ENCODE data around the gene ADAM33.
A peak's percentile ranks its signal among the peaks of the same experiment; 100 is the strongest.

The ADAM33 gene

GRCh38 chr20:3687655-3688054, 5.8 kb upstream of the ADAM33 start:
- no peak overlapping the region for H3K4me3 ChIP-seq (replicated peaks; ENCODE audit: low read depth, low read length)
- DNase-seq (ENCODE audit: low read depth) = peak; percentile 75
- TF ChIP-seq CTCF (IDR thresholded peaks at IDR 0.05; ENCODE audit: low read length, missing control alignments) = no peak

- no peak overlapping the region for H3K4me3 ChIP-seq (replicated peaks; ENCODE audit: low read depth, low read length)
- no peak for TF ChIP-seq CTCF (IDR thresholded peaks at IDR 0.05; ENCODE audit: low read length, missing control alignments)
- DNase-seq (ENCODE audit: low read depth) = peak; percentile 94
Measured at GRCh38 chr20:3686867-3687321, 5.1 kb upstream of the ADAM33 start.

- no peak overlapping the region for H3K4me3 ChIP-seq (replicated peaks; ENCODE audit: low read depth, low read length)
- no peak for DNase-seq (ENCODE audit: low read depth)
- no peak for TF ChIP-seq CTCF (IDR thresholded peaks at IDR 0.05; ENCODE audit: low read length, missing control alignments)
Measured at GRCh38 chr20:3686421-3686820, 4.6 kb upstream of the ADAM33 start.

GRCh38 chr20:3685341-3685740, 3.5 kb upstream of the ADAM33 start:
- no peak for TF ChIP-seq CTCF (IDR thresholded peaks at IDR 0.05; ENCODE audit: low read length, missing control alignments)
- no peak overlapping the region for H3K4me3 ChIP-seq (replicated peaks; ENCODE audit: low read depth, low read length)
- DNase-seq (ENCODE audit: low read depth) = no peak

- no peak for DNase-seq (ENCODE audit: low read depth)
- peak overlapping the region; percentile 51 for H3K4me3 ChIP-seq (replicated peaks; ENCODE audit: low read depth, low read length)
- TF ChIP-seq CTCF (IDR thresholded peaks at IDR 0.05; ENCODE audit: low read length, missing control alignments) = no peak
Measured at GRCh38 chr20:3681352-3681930, 369 bp downstream of the ADAM33 start.

GRCh38 chr20:3680701-3681351, 984 bp downstream of the ADAM33 start:
- H3K4me3 ChIP-seq (replicated peaks; ENCODE audit: low read depth, low read length) = peak overlapping the region; percentile 51
- TF ChIP-seq CTCF (IDR thresholded peaks at IDR 0.05; ENCODE audit: low read length, missing control alignments) = no peak
- no peak for DNase-seq (ENCODE audit: low read depth)
